Neutrophil (primary cell): ENCODE data around the gene RESP18.

Source experiments
- H3K27ac ChIP-seq: fragments of 200-600 bp; sonication (generic); 2 replicates; pipeline ENCODE4 v1.5.1; 2016; ENCODE audit warnings: mild to moderate bottlenecking, moderate library complexity
- H3K27me3 ChIP-seq: fragments of 200-600 bp; sonication (generic); 2 replicates; pipeline ENCODE4 v1.6.0; 2016; ENCODE audit warnings: mild to moderate bottlenecking
- H3K36me3 ChIP-seq: fragments of 200-600 bp; sonication (generic); 2 replicates; pipeline ENCODE4 v1.5.1; 2017
- H3K4me1 ChIP-seq, 2 experiments: fragments of 200-600 bp in 1 of 2; sonication (generic) in 1 of 2; 1 replicate in 1 of 2; 2 replicates in 1 of 2; pipeline versions ENCODE4 v1.5.1 to v1.6.1; 2013 to 2016; ENCODE audit warnings: low read depth in 1 of 2, low read length in 1 of 2, mild to moderate bottlenecking in 1 of 2, moderate library complexity in 1 of 2; ENCODE audit not compliant: control insufficient read depth in 1 of 2, insufficient read depth in 1 of 2
- H3K4me3 ChIP-seq, 2 experiments: fragments of 200-600 bp in 1 of 2; sonication (generic) in 1 of 2; 1 replicate in 1 of 2; 2 replicates in 1 of 2; pipeline ENCODE4 v1.5.1; 2013 to 2016; ENCODE audit warnings: low read depth in 1 of 2, low read length in 1 of 2, mild to moderate bottlenecking in 1 of 2, moderate library complexity in 1 of 2
- H3K9me3 ChIP-seq: fragments of 200-600 bp; sonication (generic); 2 replicates; pipeline ENCODE4 v1.5.1; 2016
- CTCF ChIP-seq: fragments of 200-600 bp; sonication (generic); IDR thresholded peaks from 2 replicates; pipeline ENCODE4 v1.5.1; 2016; ENCODE audit warnings: antibody characterized with exemption

RESP18 gene

GRCh38 chr2:219368690-219369191 lies 36.2 kb upstream of the RESP18 start:
- Histone ChIP-seq H3K9me3 (no peaks in the 10 kb centered on the region), H3K36me3 (no peaks in the 10 kb centered on the region), H3K27ac (no peak overlapping the region), H3K27me3 (no peaks in the 10 kb centered on the region), H3K4me3 (no peak overlapping the region), H3K4me1 (no peaks in the 10 kb centered on the region)
- TF ChIP-seq CTCF: no peak

- Histone ChIP-seq H3K27me3 (peaks cover 50% of the 10 kb centered on the region), H3K36me3 (no peaks in the 10 kb centered on the region), H3K27ac (no peak overlapping the region), H3K9me3 (no peaks in the 10 kb centered on the region), H3K4me1 (no peaks in the 10 kb centered on the region), H3K4me3 (no peak overlapping the region)
- TF ChIP-seq CTCF: no peak
Observed at GRCh38 chr2:219362524-219363164, 30.1 kb upstream of the RESP18 start.

GRCh38 chr2:219362072-219362471 lies 29.5 kb upstream of the RESP18 start:
- Histone ChIP-seq H3K9me3 (no peaks in the 10 kb centered on the region), H3K27ac (no peak overlapping the region), H3K4me3 (no peak overlapping the region), H3K4me1 (no peaks in the 10 kb centered on the region), H3K36me3 (no peaks in the 10 kb centered on the region), H3K27me3 (peaks cover 56% of the 10 kb centered on the region)
- no peak for TF ChIP-seq CTCF

- Histone ChIP-seq H3K4me1 (no peaks in the 10 kb centered on the region), H3K36me3 (no peaks in the 10 kb centered on the region), H3K27ac (no peak overlapping the region), H3K9me3 (no peaks in the 10 kb centered on the region), H3K27me3 (peaks cover 92% of the 10 kb centered on the region), H3K4me3 (no peak overlapping the region)
- no peak for TF ChIP-seq CTCF
Observed at GRCh38 chr2:219358170-219359075, 25.9 kb upstream of the RESP18 start.

GRCh38 chr2:219356834-219357233 lies 24.3 kb upstream of the RESP18 start:
- H3K9me3 ChIP-seq: no peaks in the 10 kb centered on the region
- H3K27ac ChIP-seq: no peak overlapping the region
- H3K4me3 ChIP-seq: no peak overlapping the region

More at GRCh38 chr2:219356834-219357233, 24.3 kb upstream of the RESP18 start:
- TF ChIP-seq CTCF: no peak
- Histone ChIP-seq H3K4me1 (no peaks in the 10 kb centered on the region), H3K27me3 (peaks cover 94% of the 10 kb centered on the region), H3K36me3 (no peaks in the 10 kb centered on the region)
